Smooth muscle cell of the umbilical artery (primary cell): ENCODE measurements around the gene CLCN4. TPM values are rescaled to one million over a fixed set of nuclear protein-coding genes. Genes with fewer than 3 reads are reported as not detected.

Source experiments
- total RNA-seq: library from RNA; depleted of rRNA; stranded (reverse); fragments of >200 nt; gene quantifications from 2 replicates; pipeline ENCODE4 v1.2.3, GENCODE V29; 2014

CLCN4 gene
- 1.2 and 1.6 TPM in 2 replicates for total RNA-seq

GRCh38 chrX:10156199-10157031 lies at the start of gene CLCN4:
Gene CLCN4, plus strand, starts transcription at chrX:10156975. Its CDS starts 28,058 bp downstream, at chrX:10185033.

Other genes with a start within 250 kb of the CLCN4 start
- not detected in 2 replicates for gene CLDN34, start 189.6 kb upstream of the CLCN4 start, total RNA-seq